B cell (primary cell): ENCODE data around the gene HIPK2.

Experiments used
- EZH2 ChIP-seq: IDR thresholded peaks from 2 replicates; pipeline ENCODE4 v1.6.1; 2012; ENCODE audit warnings: borderline replicate concordance, low read depth, mild to moderate bottlenecking, moderate library complexity, low read length; ENCODE audit not compliant: insufficient read depth, poor library complexity, severe bottlenecking
- TF ChIP-seq, protein P1 (sequence below): fragments of 200-600 bp; IDR thresholded peaks from one replicate; pipeline ENCODE4 v1.8.0; 2022; ENCODE audit warnings: antibody characterized with exemption, mild to moderate bottlenecking

DNA sequence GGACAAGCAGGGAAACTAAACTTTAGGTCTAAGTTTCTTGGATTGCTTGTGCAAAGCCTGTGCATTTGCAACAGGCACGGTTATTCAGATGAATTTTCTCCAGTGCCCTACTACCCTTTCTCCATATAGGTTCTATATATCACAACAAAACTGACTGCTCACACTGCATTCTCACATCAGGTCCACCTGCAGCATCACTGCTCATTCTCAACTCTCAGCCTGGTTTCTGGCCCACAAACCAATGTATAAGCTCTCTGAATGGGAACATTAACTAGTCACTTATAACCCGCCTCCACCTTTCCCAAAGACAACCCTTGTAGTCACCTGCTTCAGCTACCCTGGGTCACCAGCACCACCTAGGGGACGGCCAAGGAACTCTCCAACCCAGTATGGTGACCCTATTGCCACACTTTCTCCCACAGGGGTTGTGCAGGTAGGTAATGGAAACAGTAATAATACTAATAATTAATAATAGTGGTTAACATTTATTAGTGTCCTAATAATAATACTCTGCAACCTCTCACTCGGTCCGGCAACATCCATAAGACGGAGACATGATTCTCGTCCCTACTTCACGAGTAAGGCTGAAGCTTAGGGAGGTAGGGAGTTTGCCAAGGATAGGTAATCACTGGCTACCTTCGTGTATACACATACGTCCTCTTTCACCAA is 157.0 kb downstream of the HIPK2 start:
- TF ChIP-seq, protein P1, sequence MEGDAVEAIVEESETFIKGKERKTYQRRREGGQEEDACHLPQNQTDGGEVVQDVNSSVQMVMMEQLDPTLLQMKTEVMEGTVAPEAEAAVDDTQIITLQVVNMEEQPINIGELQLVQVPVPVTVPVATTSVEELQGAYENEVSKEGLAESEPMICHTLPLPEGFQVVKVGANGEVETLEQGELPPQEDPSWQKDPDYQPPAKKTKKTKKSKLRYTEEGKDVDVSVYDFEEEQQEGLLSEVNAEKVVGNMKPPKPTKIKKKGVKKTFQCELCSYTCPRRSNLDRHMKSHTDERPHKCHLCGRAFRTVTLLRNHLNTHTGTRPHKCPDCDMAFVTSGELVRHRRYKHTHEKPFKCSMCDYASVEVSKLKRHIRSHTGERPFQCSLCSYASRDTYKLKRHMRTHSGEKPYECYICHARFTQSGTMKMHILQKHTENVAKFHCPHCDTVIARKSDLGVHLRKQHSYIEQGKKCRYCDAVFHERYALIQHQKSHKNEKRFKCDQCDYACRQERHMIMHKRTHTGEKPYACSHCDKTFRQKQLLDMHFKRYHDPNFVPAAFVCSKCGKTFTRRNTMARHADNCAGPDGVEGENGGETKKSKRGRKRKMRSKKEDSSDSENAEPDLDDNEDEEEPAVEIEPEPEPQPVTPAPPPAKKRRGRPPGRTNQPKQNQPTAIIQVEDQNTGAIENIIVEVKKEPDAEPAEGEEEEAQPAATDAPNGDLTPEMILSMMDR: peak; percentile 81
- no peak for TF ChIP-seq EZH2
